Stimulated activated naive CD8-positive, alpha-beta T cell treated with anti-CD3 and anti-CD28 coated beads, Interleukin-15, Interleukin-2, amounts not matched to agents 100 ng/mL and 50 ng/mL, for 24 hours (primary cell): ENCODE measurements around the gene PDLIM5.
A peak's percentile ranks its signal among the peaks of the same experiment; 100 is the strongest.
"Not testable (repeated sequence)": the region's sequence is repeated elsewhere in the genome, so short reads cannot be mapped to it uniquely, and the experiment has no call there.

Source experiments
- H3K27ac Mint-ChIP-seq: one replicate; pipeline ENCODE4 v1.8.0; 2021; ENCODE audit warnings: mild to moderate bottlenecking, mixed read lengths
- H3K27me3 Mint-ChIP-seq: one replicate; pipeline ENCODE4 v1.8.0; 2021; ENCODE audit warnings: mixed read lengths
- H3K36me3 Mint-ChIP-seq: one replicate; pipeline ENCODE4 v1.8.0; 2021; ENCODE audit warnings: low read depth, mixed read lengths
- H3K4me1 Mint-ChIP-seq: one replicate; pipeline ENCODE4 v1.8.0; 2021; ENCODE audit warnings: low read depth, mixed read lengths
- H3K4me3 Mint-ChIP-seq: one replicate; pipeline ENCODE4 v1.8.0; 2021; ENCODE audit warnings: mild to moderate bottlenecking, mixed read lengths
- H3K9me3 Mint-ChIP-seq: one replicate; pipeline ENCODE4 v1.8.0; 2021; ENCODE audit warnings: mixed read lengths

The PDLIM5 gene, protein sequence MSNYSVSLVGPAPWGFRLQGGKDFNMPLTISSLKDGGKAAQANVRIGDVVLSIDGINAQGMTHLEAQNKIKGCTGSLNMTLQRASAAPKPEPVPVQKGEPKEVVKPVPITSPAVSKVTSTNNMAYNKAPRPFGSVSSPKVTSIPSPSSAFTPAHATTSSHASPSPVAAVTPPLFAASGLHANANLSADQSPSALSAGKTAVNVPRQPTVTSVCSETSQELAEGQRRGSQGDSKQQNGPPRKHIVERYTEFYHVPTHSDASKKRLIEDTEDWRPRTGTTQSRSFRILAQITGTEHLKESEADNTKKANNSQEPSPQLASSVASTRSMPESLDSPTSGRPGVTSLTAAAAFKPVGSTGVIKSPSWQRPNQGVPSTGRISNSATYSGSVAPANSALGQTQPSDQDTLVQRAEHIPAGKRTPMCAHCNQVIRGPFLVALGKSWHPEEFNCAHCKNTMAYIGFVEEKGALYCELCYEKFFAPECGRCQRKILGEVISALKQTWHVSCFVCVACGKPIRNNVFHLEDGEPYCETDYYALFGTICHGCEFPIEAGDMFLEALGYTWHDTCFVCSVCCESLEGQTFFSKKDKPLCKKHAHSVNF

DNA sequence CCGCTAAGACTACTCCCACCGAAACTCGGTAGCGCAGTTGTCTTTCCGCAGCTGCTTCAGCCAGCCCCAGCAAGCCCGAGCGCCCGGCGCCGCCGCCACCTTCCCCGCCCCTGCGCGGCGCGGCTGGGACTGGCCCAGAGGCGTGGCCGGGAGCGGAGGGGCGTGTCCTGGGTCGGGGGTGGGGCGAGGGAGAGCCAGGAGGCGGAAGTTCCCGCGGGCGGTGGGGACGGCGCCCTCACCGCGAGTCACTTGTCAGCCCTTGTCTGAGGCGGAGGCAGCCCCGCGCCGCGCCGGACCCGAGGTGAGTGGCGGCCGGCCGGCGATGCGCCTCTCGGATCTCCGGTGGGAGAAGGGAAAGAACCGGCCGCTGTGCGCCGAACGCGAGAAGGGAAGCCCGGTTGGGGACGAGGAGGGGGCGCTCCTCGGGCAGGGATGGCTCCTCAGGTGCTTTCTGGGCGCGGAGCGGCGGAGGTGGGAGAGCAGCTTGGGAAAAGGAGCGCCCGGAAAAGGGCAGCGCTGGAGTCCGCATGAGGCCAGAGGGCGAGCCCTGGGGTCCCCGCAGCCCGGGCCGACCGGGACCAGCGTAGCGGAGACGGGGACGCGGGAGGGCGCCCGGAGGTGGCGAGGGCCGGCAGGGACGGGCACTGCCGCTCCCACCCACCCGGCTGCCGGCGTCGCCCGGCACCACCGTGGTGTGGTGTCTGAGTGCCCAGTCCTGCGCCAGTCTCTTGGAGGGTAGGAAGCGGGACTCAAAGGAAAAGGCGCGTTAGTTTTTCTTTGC, at the start of gene PDLIM5:
Gene PDLIM5 (plus strand): TSS at position 248 of the 781 bp plus-strand sequence. CDS start 3,347 bp downstream, outside the sequence.
- H3K9me3 Mint-ChIP-seq, result no peaks in the 10 kb centered on the region

DNA sequence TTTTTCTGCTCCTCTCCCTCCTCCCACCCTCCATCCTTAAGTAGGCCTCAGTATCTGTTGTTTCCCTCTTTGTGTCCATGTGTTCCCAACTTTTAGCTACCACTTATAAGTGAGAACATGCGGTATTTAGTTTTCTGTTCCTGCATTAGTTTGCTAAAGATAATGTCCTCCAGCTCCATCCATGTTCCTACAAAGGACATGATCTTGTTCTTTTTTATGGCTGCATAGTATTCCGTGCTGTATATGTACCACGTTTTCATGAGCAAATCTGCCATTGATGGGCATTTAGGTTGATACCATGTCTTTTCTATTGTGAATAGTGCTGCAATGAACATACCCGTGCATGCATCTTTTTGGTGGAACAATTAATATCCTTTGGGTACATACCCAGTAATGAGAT, 49.3 kb upstream of the PDLIM5 start:
- H3K4me1 Mint-ChIP-seq, H3K27ac Mint-ChIP-seq, H3K4me3 Mint-ChIP-seq, H3K36me3 Mint-ChIP-seq, H3K9me3 Mint-ChIP-seq, H3K27me3 Mint-ChIP-seq: not testable (repeated sequence)

More for the DNA sequence above, at the start of gene PDLIM5:
- peak within 1 kb of the TSS; percentile 92 for H3K4me3 Mint-ChIP-seq
- peaks cover 23% of the 10 kb centered on the region for H3K4me1 Mint-ChIP-seq
- peak within 1 kb of the TSS; percentile 67 for H3K27ac Mint-ChIP-seq
- H3K36me3 Mint-ChIP-seq, result peaks cover 8% of the 10 kb centered on the region
- peaks cover 13% of the 10 kb centered on the region for H3K27me3 Mint-ChIP-seq

DNA sequence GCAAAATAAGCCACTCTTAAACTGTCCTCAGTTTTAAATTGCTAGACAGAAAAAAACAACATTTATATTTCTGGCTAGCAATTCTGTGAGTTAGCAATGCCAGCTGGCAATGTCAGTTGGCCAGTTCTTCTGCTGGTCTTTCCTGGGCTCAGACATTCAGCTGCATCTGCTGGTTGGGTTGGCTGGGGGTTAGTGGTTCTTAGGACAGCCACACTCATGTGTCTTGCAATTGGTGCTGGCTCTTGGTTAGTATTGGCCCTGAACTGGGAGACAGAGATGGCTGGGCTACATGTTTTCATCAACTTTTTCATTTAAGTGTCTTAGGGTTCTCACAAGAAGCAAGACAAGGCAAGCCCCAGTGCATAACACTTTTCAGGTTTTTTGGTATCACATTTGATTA, 48.0 kb upstream of the PDLIM5 start:
- Mint-ChIP-seq H3K27ac (no peak overlapping the region), H3K9me3 (no peaks in the 10 kb centered on the region), H3K4me1 (no peaks in the 10 kb centered on the region), H3K27me3 (no peaks in the 10 kb centered on the region), H3K36me3 (no peaks in the 10 kb centered on the region), H3K4me3 (no peak overlapping the region)

DNA sequence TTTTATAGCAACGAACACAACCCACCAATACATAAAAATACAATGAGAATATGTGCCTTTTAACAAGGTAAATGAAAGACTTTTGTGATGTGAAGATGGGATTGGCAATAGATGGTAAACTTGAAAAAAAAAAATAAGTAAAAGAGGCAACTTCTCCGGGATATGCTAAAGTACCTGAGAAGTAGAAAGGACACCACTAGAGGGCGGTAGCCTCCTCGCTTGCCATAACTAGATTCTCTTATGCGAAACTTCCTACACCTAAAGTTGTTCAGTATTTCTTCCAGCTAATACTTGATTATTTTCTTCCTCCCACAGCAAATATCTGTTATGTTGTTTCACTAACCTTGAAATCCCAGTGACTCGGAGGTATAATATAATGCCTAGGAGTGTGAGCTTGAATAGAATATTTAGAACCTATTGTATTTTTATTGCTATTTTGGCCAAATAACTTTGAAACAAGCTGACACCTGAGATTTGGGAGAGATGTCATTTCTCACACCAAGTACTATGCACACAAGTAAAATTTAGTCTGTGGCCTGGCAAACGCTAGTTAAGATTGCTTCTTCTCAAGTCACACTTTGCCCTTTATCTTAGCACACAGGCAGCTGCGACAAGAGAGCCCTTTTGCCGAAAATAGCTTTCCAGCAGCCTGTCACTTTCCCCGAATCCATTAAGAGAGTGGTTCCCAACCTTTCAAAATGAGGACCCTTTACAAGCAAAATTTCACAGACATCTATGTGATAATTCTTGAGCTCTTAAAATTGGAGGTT, 44.9 kb upstream of the PDLIM5 start:
- H3K27me3 Mint-ChIP-seq, result peaks cover 10% of the 10 kb centered on the region
- H3K27ac Mint-ChIP-seq, result no peak overlapping the region
- H3K36me3 Mint-ChIP-seq, result no peaks in the 10 kb centered on the region
- H3K4me3 Mint-ChIP-seq, result no peak overlapping the region
- H3K9me3 Mint-ChIP-seq, result no peaks in the 10 kb centered on the region
- no peaks in the 10 kb centered on the region for H3K4me1 Mint-ChIP-seq

DNA sequence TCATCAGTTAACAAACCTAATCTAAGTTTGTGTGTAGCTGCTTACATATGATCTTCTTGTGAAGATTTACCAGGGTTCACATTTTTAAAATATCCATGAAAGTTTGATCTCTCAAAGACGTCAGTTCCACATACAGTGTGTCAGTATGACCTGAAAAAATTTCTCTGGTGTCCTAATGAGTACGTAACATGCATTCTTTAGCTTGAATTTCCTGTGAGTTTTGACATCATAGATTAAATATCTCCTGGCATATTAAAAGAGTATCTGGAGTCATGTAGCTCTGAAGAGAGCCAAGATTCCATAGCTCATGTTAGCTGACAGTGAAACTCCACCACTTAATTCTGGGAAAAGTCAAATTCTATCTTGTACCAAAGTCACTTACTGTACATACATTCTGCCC, 43.9 kb upstream of the PDLIM5 start:
- Mint-ChIP-seq H3K27me3 (peaks cover 17% of the 10 kb centered on the region), H3K27ac (no peak overlapping the region), H3K4me1 (no peaks in the 10 kb centered on the region), H3K4me3 (no peak overlapping the region), H3K9me3 (no peaks in the 10 kb centered on the region), H3K36me3 (no peaks in the 10 kb centered on the region)

DNA sequence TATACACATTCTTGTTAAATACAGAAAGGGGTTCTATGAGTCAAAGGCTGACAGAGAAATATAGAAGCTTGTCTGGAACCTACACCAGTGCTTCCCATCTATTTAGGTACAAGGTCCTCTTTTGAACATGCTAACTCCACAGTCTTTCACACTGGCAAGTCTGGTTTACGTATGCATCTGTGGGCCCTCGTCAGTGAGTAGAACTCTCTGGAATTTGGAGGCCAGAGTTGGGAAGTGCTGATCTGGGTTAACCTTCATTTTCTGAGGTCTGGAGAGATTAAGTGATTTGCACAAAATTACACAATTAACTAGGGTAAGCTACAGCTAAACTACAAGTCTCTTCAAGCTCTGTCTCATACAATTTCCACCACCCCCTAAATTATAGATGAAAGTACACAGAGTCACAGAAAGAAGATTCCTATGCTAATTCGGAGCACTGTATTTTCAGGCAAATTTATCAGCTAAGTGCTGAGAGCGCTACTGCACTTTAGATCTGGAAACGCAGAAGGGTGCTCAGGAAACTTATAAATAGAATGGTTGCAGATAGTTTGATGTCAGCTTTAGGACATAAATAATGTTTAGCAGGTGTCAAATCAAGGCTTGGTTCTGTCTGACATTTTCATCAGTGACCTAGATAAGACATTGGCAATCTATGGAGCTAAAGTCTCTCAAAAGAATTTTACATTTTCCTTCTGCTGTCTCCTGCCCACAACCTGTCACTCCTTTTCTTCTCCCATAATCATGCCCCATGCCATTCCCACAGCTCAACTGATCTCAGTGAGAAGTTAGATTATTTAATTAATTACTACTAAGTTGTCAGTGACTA, 43.0 kb upstream of the PDLIM5 start:
- Mint-ChIP-seq H3K27ac (no peak overlapping the region), H3K4me1 (no peaks in the 10 kb centered on the region), H3K36me3 (no peaks in the 10 kb centered on the region), H3K9me3 (no peaks in the 10 kb centered on the region), H3K27me3 (peaks cover 22% of the 10 kb centered on the region), H3K4me3 (no peak overlapping the region)

DNA sequence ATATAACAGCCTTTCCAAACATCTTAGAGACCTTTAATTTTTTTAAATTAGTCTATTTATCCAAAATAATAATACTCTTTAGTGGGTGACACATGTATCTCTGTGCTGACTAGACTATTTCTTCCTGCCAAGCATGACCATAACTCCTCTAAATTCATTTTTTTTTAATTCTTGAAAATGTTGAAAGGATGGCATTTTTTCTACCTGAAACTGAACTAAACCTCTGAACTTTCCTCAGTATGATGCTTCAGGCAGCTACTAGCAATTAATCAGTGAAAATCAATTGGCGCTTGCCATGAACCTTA, 42.4 kb upstream of the PDLIM5 start:
- peaks cover 22% of the 10 kb centered on the region for H3K27me3 Mint-ChIP-seq
- H3K4me3 Mint-ChIP-seq, result no peak overlapping the region
- H3K36me3 Mint-ChIP-seq, result no peaks in the 10 kb centered on the region
- H3K4me1 Mint-ChIP-seq, result no peaks in the 10 kb centered on the region
- H3K9me3 Mint-ChIP-seq, result no peaks in the 10 kb centered on the region
- H3K27ac Mint-ChIP-seq, result no peak overlapping the region

DNA sequence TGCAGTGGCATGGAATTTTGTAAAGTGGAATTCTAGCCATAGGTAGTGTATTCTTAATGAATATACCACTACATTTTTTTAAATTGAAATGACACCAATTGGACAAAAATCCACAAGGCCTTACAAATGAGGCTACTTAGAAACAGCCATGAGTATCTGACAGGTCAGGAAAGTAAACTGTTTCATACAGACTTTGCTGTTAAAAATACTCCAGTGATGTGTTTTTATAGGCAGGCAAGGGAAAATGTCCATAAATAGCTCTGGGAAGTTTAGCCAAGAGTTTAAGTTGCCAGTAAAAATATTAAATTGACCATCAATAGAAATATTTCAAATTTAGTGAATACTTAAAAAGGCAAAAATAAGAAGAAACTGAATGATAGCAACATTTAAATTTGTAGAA, 41.8 kb upstream of the PDLIM5 start:
- Mint-ChIP-seq H3K36me3 (no peaks in the 10 kb centered on the region), H3K27ac (no peak overlapping the region), H3K4me3 (no peak overlapping the region), H3K9me3 (no peaks in the 10 kb centered on the region), H3K27me3 (peaks cover 22% of the 10 kb centered on the region), H3K4me1 (no peaks in the 10 kb centered on the region)

DNA sequence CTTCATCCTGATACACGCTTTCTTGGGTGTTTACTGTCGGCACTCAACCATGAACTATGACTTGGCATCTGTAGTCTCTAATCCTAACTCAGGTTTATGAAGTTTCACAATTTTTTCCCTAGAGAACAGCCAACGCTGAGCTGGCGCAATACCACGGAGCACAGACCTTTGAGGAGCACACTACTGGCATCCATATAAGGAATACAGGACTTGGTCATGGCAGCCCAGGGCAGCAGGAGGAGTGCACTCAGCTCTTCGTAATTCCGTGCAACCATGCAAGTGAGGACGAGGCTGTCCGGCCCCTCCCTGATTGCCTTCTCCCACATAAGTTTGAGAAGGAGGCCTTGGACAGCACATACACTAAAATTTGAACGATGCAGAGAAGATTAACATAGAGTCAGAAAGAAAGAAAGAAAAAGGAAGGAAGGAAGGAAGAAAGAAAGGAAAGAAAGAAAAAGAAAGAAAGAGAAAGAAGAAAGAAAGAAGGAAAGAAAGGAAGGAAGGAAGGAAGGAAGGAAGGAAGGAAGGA, 41.0 kb upstream of the PDLIM5 start:
- Mint-ChIP-seq H3K4me3 (no peak overlapping the region), H3K27ac (no peak overlapping the region), H3K36me3 (no peaks in the 10 kb centered on the region), H3K9me3 (no peaks in the 10 kb centered on the region), H3K27me3 (peaks cover 22% of the 10 kb centered on the region), H3K4me1 (no peaks in the 10 kb centered on the region)

DNA sequence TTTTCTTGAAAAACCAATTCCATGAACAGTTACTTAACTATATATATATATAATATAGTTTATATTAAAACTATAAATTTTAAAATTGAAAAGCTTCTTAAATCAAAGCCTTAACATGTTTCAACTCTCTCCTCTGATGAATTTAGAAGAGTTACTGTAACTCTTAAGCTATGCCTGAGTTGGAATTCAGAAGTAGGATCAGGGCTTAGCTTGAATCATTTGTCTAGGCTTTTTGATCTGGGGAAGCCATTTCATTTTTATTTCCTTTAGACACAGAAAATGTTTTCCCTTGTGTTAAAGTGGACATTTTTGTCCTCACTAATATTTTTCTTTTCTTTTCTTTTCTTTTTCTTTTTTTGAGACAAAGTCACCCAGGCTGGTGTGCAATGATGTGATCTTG, 40.4 kb upstream of the PDLIM5 start:
- Mint-ChIP-seq H3K36me3 (no peaks in the 10 kb centered on the region), H3K27me3 (peaks cover 24% of the 10 kb centered on the region), H3K4me3 (no peak overlapping the region), H3K4me1 (no peaks in the 10 kb centered on the region), H3K27ac (no peak overlapping the region), H3K9me3 (no peaks in the 10 kb centered on the region)

DNA sequence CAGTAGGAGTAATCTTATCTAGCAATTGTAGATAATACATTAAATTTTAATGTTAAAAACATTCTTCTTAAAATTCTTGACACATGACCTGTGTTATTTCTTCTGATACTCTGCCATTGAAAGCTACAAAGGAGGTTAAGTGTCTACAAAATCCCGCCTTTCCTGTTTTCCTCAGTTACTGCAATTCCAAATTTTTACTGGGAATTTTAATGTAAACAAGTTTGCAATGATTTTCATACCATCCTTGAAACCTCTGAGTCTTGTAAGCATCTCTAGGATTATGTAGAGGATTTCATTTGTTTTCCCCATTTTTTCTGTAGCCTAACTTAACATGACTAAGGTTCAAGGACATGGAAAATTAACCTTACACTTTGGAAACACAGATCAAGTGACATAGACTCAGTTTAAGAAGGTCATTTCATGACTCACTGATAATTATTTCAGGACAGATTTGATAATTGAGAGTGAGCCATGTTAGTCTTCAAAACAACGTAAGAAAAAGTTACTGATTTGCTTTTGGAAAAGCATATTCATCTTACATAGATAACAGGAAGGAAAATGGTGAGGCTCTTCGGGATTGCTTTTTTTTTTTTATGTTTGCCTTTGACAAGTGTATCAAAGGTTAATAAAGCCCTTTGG, 39.6 kb upstream of the PDLIM5 start:
- Mint-ChIP-seq H3K27ac (no peak overlapping the region), H3K4me1 (no peaks in the 10 kb centered on the region), H3K27me3 (peaks cover 33% of the 10 kb centered on the region), H3K36me3 (no peaks in the 10 kb centered on the region), H3K4me3 (no peak overlapping the region), H3K9me3 (peaks cover 3% of the 10 kb centered on the region)

DNA sequence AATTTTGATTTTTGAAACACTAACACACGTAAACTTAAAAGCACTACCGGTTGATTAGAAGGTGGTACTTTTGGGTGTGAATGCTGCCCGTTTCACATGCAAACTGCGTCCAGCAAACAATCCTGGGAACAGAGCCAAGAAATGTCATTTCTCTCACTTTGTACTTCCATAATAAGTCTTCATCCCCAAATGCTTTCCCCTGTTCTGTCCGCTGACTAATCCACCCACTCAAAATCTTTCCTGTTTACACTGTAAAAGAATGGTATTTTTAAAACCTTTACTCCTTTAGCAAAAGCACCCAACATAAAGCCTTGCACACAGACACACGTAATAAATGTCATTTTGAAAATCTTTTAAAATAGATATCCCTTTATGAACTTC, 39.1 kb upstream of the PDLIM5 start:
- no peaks in the 10 kb centered on the region for H3K4me1 Mint-ChIP-seq
- H3K27me3 Mint-ChIP-seq, result peaks cover 38% of the 10 kb centered on the region
- H3K9me3 Mint-ChIP-seq, result peaks cover 3% of the 10 kb centered on the region
- no peak overlapping the region for H3K4me3 Mint-ChIP-seq
- no peaks in the 10 kb centered on the region for H3K36me3 Mint-ChIP-seq
- H3K27ac Mint-ChIP-seq, result no peak overlapping the region

DNA sequence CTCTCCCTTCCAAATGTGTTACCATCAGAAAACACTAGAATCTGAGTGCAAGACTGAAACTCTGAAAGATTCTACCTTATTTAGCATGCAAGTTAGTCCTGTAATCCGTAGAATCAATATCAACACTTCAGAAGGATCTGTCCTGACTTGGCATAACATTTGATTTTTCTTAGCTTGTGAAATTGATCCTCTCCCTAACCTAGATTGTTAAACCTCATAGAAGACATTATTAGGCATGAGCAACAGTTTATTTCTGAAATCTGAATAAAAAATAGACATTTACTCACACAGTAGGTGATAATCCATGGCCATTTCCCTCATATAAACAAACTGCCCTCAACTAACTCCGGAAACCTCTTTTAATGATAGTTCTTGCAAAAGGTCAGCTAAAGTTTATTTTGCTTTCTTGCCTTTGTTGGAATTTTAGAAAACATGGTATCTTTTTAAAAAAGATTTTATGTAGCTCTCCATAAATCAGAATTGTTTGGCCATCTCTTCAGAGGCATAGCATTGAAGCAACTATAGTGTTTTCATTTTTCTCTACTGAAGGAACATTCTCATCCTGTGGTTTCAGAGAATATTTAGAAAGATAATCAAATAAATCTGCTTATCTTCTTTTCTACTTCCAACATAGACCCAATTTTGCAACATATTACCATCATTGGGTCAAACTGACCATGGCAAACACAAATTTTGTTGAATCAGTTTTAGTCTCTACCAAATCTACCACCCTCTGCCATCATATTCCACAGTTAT, 38.5 kb upstream of the PDLIM5 start:
- H3K27ac Mint-ChIP-seq, result no peak overlapping the region
- no peaks in the 10 kb centered on the region for H3K4me1 Mint-ChIP-seq
- H3K27me3 Mint-ChIP-seq, result peaks cover 39% of the 10 kb centered on the region
- H3K9me3 Mint-ChIP-seq, result peaks cover 3% of the 10 kb centered on the region
- H3K4me3 Mint-ChIP-seq, result no peak overlapping the region
- H3K36me3 Mint-ChIP-seq, result no peaks in the 10 kb centered on the region
